Liver (tissue), 9 donors: ENCODE measurements around the gene MACROD1. TPM values are rescaled to one million over a fixed set of nuclear protein-coding genes. Genes with fewer than 3 reads are reported as not detected.

Source experiments
- DNase-seq: peaks from one replicate; pipeline ENCODE4 v3.0.0-alpha.2; 2017; ENCODE audit warnings: low spot score
- H3K27ac ChIP-seq, 2 donors: one replicate each; pipeline ENCODE4 v1.7.0; 2013; ENCODE audit warnings: inconsistent platforms in 2 of 2, low read length in 2 of 2, control low read depth in 1 of 2, low read depth in 1 of 2, mild to moderate bottlenecking in 1 of 2
- H3K27me3 ChIP-seq, 4 donors: one replicate each; pipeline versions ENCODE4 v1.6.1 to v1.7.0; 2013; ENCODE audit warnings: low read length in 3 of 4, inconsistent platforms in 1 of 4, mild to moderate bottlenecking in 1 of 4, moderate library complexity in 1 of 4; ENCODE audit not compliant: control insufficient read depth in 4 of 4, insufficient read depth in 4 of 4
- H3K36me3 ChIP-seq, 4 donors: one replicate each; pipeline versions ENCODE4 v1.6.1 to v1.7.0; 2013; ENCODE audit warnings: low read length in 3 of 4, mild to moderate bottlenecking in 3 of 4, low read depth in 1 of 4, moderate library complexity in 1 of 4; ENCODE audit not compliant: control insufficient read depth in 4 of 4, insufficient read depth in 3 of 4
- H3K4me1 ChIP-seq, 4 donors: one replicate each; pipeline versions ENCODE4 v1.6.1 to v1.7.0; 2013; ENCODE audit warnings: low read length in 3 of 4, mild to moderate bottlenecking in 3 of 4, moderate library complexity in 1 of 4; ENCODE audit not compliant: control insufficient read depth in 4 of 4, insufficient read depth in 4 of 4
- H3K4me3 ChIP-seq, 3 donors: one replicate each; pipeline versions ENCODE4 v1.6.1 to v1.7.0; 2013; ENCODE audit warnings: low read length in 3 of 3, control low read depth in 1 of 3, low read depth in 1 of 3, mild to moderate bottlenecking in 1 of 3
- H3K9ac ChIP-seq, 2 donors: one replicate each; pipeline ENCODE4 v1.7.0; 2013; ENCODE audit warnings: low read length in 2 of 2, mild to moderate bottlenecking in 2 of 2, moderate library complexity in 2 of 2, control low read depth in 1 of 2, low read depth in 1 of 2
- H3K9me3 ChIP-seq, 4 donors: one replicate each; pipeline versions ENCODE4 v1.6.1 to v1.7.0; 2013; ENCODE audit warnings: low read length in 3 of 4; ENCODE audit not compliant: control insufficient read depth in 4 of 4
- ATF3 ChIP-seq: IDR thresholded peaks from 2 replicates; pipeline ENCODE4 v1.6.1; 2016; ENCODE audit warnings: antibody characterized with exemption
- EGR1 ChIP-seq, 2 donors: IDR thresholded peaks; 2 replicates each; pipeline ENCODE4 v1.6.1; 2016 to 2018; ENCODE audit warnings: antibody characterized with exemption in 2 of 2, low read depth in 2 of 2
- FOXA1 ChIP-seq: IDR thresholded peaks from 2 replicates; pipeline ENCODE4 v1.6.1; 2016; ENCODE audit warnings: antibody characterized with exemption
- FOXA2 ChIP-seq: IDR thresholded peaks from 2 replicates; pipeline ENCODE4 v1.6.1; 2016; ENCODE audit warnings: antibody characterized with exemption
- GABPA ChIP-seq, 2 donors: IDR thresholded peaks in 1 of 2; conservative IDR thresholded peaks in 1 of 2; 2 replicates each; pipeline ENCODE4 v1.6.1; 2016; ENCODE audit warnings: antibody characterized with exemption in 2 of 2, mild to moderate bottlenecking in 1 of 2, moderate library complexity in 1 of 2
- HNF4A ChIP-seq, 2 donors: conservative IDR thresholded peaks; 2 replicates each; pipeline ENCODE4 v1.6.1; 2016; ENCODE audit warnings: antibody characterized with exemption in 2 of 2, mild to moderate bottlenecking in 2 of 2
- HNF4G ChIP-seq: IDR thresholded peaks from 2 replicates; pipeline ENCODE4 v1.6.1; 2016; ENCODE audit warnings: antibody characterized with exemption
- NR2F2 ChIP-seq: IDR thresholded peaks from 2 replicates; pipeline ENCODE4 v1.6.1; 2016; ENCODE audit warnings: antibody characterized with exemption
- RAD21 ChIP-seq, 2 donors: IDR thresholded peaks; 2 replicates each; pipeline ENCODE4 v1.6.1; 2016; ENCODE audit warnings: antibody characterized with exemption in 2 of 2, mild to moderate bottlenecking in 2 of 2
- REST ChIP-seq: IDR thresholded peaks from 2 replicates; pipeline ENCODE4 v1.6.1; 2016; ENCODE audit warnings: antibody characterized with exemption, mild to moderate bottlenecking
- RXRA ChIP-seq, 2 donors: IDR thresholded peaks; 2 replicates each; pipeline ENCODE4 v1.6.1; 2017 to 2018; ENCODE audit warnings: antibody characterized with exemption in 2 of 2, mild to moderate bottlenecking in 1 of 2
- SP1 ChIP-seq: IDR thresholded peaks from 2 replicates; pipeline ENCODE4 v1.6.1; 2018; ENCODE audit warnings: antibody characterized with exemption, mild to moderate bottlenecking
- TAF1 ChIP-seq: conservative IDR thresholded peaks from 2 replicates; pipeline ENCODE4 v1.6.1; 2016; ENCODE audit warnings: antibody characterized with exemption, mild to moderate bottlenecking
- YY1 ChIP-seq: IDR thresholded peaks from 2 replicates; pipeline ENCODE4 v1.6.1; 2016; ENCODE audit warnings: antibody characterized with exemption, mild to moderate bottlenecking
- ZBTB33 ChIP-seq: IDR thresholded peaks from 2 replicates; pipeline ENCODE4 v1.6.1; 2016; ENCODE audit warnings: antibody characterized with exemption
- WGBS: extraction: QIAGEN DNeasy Blood & Tissue Kit; methylation state at CpG from one replicate; pipeline ENCODE4 v1.1.7; 2013; 5-methylcytosine and 5-hydroxymethylcytosine counted together
- polyA plus RNA-seq, 2 donors: library from polyadenylated mRNA; stranded (reverse) in 1 of 2; unstranded in 1 of 2; fragments of 200-250 nt in 1 of 2; fragments of >200 nt in 1 of 2; fragmentation: Nextera tagmentation in 1 of 2; extraction: Ambion mirVana in 1 of 2; gene quantifications; one replicate each; pipeline versions ENCODE4 v1.2.1 to v1.2.3, GENCODE V29; 2013 to 2015
- total RNA-seq, 2 donors: library from RNA; depleted of rRNA; stranded (reverse); fragments of >200 nt; gene quantifications; one replicate each; pipeline ENCODE4 v1.2.3, GENCODE V29; 2014
- TF ChIP-seq, protein P1 (sequence below): IDR thresholded peaks from 2 replicates; pipeline ENCODE4 v1.6.1; 2016; ENCODE audit warnings: antibody characterized with exemption
- TF ChIP-seq, protein P2 (sequence below): fragments of 150-350 bp; IDR thresholded peaks from 2 replicates; pipeline ENCODE4 v1.5.1; 2017; ENCODE audit warnings: improper control_type of control experiment, low read depth, low read length; ENCODE audit not compliant: missing input control
- donor health status: healthy.
- donor health status: healthy.
- donor health status: healthy.
- donor health status: healthy.
- donor health status: healthy.

Gene MACROD1
- total and polyA plus RNA-seq, 4 donors: 8.9 to 25.9 (median 13.1) TPM

GRCh38 chr11:64023712-64024710, 141.9 kb downstream of the MACROD1 start:
- H3K9me3 ChIP-seq: no peaks in the 10 kb centered on the region
- 90% methylated on average over 20 of the region's 20 CpGs for WGBS
- no peak overlapping the region for H3K27ac ChIP-seq
- H3K27me3 ChIP-seq: no peaks in the 10 kb centered on the region
- peaks cover 0 to 3% (median 1%) of the 10 kb centered on the region in 4 donors for H3K4me1 ChIP-seq
- TF ChIP-seq NR2F2 (no peak), HNF4A (conservative IDR thresholded peaks at IDR 0.05) (no peak), RAD21 (IDR thresholded peaks at IDR 0.05) (no peak), ZBTB33 (no peak), SP1 (no peak), FOXA1 (no peak), REST (no peak), ATF3 (no peak), RXRA (IDR thresholded peaks at IDR 0.05) (no peak), TAF1 (no peak), EGR1 (IDR thresholded peaks at IDR 0.05; ENCODE audit: low read depth in 2 of 2) (no peak), GABPA (IDR thresholded peaks at IDR 0.05 in 1 of 2, conservative IDR thresholded peaks at IDR 0.05 in 1 of 2) (no peak), HNF4G (no peak), YY1 (no peak), FOXA2 (no peak)
- TF ChIP-seq, protein P1, sequence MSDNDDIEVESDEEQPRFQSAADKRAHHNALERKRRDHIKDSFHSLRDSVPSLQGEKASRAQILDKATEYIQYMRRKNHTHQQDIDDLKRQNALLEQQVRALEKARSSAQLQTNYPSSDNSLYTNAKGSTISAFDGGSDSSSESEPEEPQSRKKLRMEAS: no peak
- TF ChIP-seq, protein P2, sequence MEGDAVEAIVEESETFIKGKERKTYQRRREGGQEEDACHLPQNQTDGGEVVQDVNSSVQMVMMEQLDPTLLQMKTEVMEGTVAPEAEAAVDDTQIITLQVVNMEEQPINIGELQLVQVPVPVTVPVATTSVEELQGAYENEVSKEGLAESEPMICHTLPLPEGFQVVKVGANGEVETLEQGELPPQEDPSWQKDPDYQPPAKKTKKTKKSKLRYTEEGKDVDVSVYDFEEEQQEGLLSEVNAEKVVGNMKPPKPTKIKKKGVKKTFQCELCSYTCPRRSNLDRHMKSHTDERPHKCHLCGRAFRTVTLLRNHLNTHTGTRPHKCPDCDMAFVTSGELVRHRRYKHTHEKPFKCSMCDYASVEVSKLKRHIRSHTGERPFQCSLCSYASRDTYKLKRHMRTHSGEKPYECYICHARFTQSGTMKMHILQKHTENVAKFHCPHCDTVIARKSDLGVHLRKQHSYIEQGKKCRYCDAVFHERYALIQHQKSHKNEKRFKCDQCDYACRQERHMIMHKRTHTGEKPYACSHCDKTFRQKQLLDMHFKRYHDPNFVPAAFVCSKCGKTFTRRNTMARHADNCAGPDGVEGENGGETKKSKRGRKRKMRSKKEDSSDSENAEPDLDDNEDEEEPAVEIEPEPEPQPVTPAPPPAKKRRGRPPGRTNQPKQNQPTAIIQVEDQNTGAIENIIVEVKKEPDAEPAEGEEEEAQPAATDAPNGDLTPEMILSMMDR: no peak
- no peaks in the 10 kb centered on the region for H3K36me3 ChIP-seq
- no peak for DNase-seq
- H3K9ac ChIP-seq: no peak overlapping the region
- H3K4me3 ChIP-seq: no peak overlapping the region
